K562 (cell line): ENCODE data around the gene DNAH1. TPM values are rescaled to one million over a fixed set of nuclear protein-coding genes. Genes with fewer than 3 reads are reported as not detected.

Experiments used
- BCL6 ChIP-seq: fragments of 250-450 bp; sonication (Bioruptor Pico); IDR thresholded peaks from 2 replicates; pipeline ENCODE4 v1.4.0; 2020
- EGR1 ChIP-seq: fragments of 450-650 bp; conservative IDR thresholded peaks from 2 replicates; pipeline ENCODE4 v1.6.1; 2017; ENCODE audit warnings: mild to moderate bottlenecking
- EP300 ChIP-seq: IDR thresholded peaks from 2 replicates; pipeline ENCODE4 v1.6.1; 2012; ENCODE audit warnings: low read length, improper control_type of control experiment
- HDAC1 ChIP-seq, 2 experiments: fragments of 450-650 bp; IDR thresholded peaks; 2 replicates each; pipeline ENCODE4 v1.6.1; 2016 to 2017; ENCODE audit warnings: inconsistent platforms in 1 of 2, mild to moderate bottlenecking in 1 of 2, moderate library complexity in 1 of 2
- HDAC3 ChIP-seq: fragments of 450-650 bp; IDR thresholded peaks from 2 replicates; pipeline ENCODE4 v1.6.1; 2018; ENCODE audit warnings: borderline replicate concordance, mild to moderate bottlenecking, moderate library complexity; ENCODE audit not compliant: partially characterized antibody
- MTF1 ChIP-seq: fragments of 250-450 bp; sonication (Bioruptor Pico); IDR thresholded peaks from 2 replicates; pipeline ENCODE4 v1.9.0; 2021; ENCODE audit warnings: moderate library complexity, mild to moderate bottlenecking, inconsistent platforms, borderline replicate concordance
- NFIX ChIP-seq: fragments of 250-450 bp; sonication (Bioruptor Pico); IDR thresholded peaks from 2 replicates; pipeline ENCODE4 v1.4.0; 2020; ENCODE audit warnings: low read depth, mild to moderate bottlenecking, moderate library complexity
- NR4A1 ChIP-seq, 2 experiments: fragments of 250-450 bp in 1 of 2; fragments of 450-650 bp in 1 of 2; sonication (Bioruptor Pico) in 1 of 2; IDR thresholded peaks; 2 replicates each; pipeline versions ENCODE4 v1.4.0 to v1.6.1; 2016 to 2020; ENCODE audit warnings: mild to moderate bottlenecking in 2 of 2, missing compliant biosample characterization in 1 of 2, missing genetic modification characterization in 1 of 2, moderate library complexity in 1 of 2
- RBM25 ChIP-seq: fragments of 200-400 bp; formaldehyde crosslinking; IDR thresholded peaks from 2 replicates; pipeline ENCODE4 v1.6.1; 2018; ENCODE audit warnings: low read length, low read depth, moderate library complexity; ENCODE audit not compliant: severe bottlenecking
- ZNF124 ChIP-seq: sonication (generic); formaldehyde crosslinking; IDR thresholded peaks from 2 replicates; pipeline ENCODE4 v1.8.1; 2022; ENCODE audit warnings: missing genetic modification reagents
- ZNF717 ChIP-seq: fragments of 250-450 bp; sonication (Bioruptor Pico); IDR thresholded peaks from 2 replicates; pipeline ENCODE4 v1.5.0; 2021
- polyA plus RNA-seq, 8 experiments: library from polyadenylated mRNA; depleted of rRNA in 4 of 8; stranded (reverse) in 5 of 8; unstranded in 3 of 8; fragments of >200 nt; fragmentation: Nextera tagmentation in 2 of 8; fragmentation: Illumina TruSeq in 1 of 8; extraction: Ambion mirVana in 2 of 8; extraction: Trizol in 1 of 8; gene quantifications; 2 replicates each; pipeline versions ENCODE4 v1.2.1 to v1.2.3, GENCODE V29; 2011 to 2014; ENCODE audit warnings: inconsistent platforms in 1 of 8, missing spikeins in 1 of 8
- total RNA-seq, 7 experiments: library from RNA; depleted of rRNA in 6 of 7; stranded (reverse); fragments of >200 nt in 6 of 7; fragmentation: Illumina TruSeq in 2 of 7; extraction: Trizol in 2 of 7; gene quantifications; 2 replicates each; pipeline versions ENCODE4 v1.2.1 to v1.2.3, GENCODE V29; 2011 to 2021; ENCODE audit warnings: low replicate concordance in 1 of 7

DNAH1 gene
- total and polyA plus RNA-seq, 9 of the 15 experiments (the other 6 are each of a cell fraction or from before 2014, with no cell fraction given), result 0.04 to 0.84 (median 0.50) TPM

DNA sequence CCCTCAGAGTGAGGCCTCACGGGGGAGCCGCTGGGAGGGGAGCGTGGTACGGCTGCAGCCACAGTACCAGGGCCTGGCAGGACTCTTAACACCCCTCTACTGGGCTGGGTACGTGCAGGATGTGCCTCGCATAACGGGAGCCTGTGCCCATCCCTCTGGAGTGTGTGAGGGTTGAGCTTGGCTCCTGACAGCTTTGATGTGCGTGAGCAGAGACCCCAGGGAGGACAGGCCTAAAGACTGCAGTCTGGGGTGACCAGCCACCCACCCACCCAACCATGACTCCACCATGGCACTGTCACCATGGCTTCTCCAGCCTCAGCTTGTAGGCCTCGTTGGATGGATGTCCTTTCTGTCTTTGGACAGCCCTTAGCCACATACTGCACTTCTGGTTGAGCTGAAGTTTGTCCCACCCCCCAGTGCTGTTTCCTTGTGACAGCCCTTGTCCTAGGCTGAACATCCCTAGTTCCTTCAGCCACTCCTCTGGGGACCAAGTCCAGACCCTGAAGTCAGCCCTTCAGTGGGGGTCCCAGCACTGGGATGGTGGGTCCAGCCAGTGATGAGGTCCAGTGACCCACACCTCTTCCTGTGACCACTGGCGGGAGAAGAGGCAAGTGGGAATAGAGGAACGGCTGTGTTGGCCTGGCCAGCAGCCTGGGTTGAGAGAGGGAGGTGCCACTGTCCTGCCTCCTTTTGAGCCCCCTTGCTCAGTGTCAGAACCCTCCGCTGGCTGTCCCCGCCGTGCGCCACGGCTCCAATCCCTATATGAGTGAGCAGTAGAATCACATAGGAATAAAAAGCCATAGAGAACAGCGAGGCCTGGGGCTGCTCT, 22.4 kb upstream of the DNAH1 start (continued):
- TF ChIP-seq ZNF124 (CRISPR knock-in tag) (no peak), HDAC1 (IDR thresholded peaks at IDR 0.05) (no peak), EP300 (no peak), MTF1 (CRISPR knock-in tag) (no peak), NR4A1 (CRISPR knock-in tag; IDR thresholded peaks at IDR 0.05) (no peak), NR4A1 (tag; IDR thresholded peaks at IDR 0.05) (no peak), RBM25 (no peak), BCL6 (no peak), ZNF717 (CRISPR knock-in tag) (no peak), NFIX (CRISPR knock-in tag) (no peak), EGR1 (no peak), HDAC3 (no peak)
